Gastrocnemius medialis (tissue), 4 donors: ENCODE results near the gene ZCCHC24. TPM values are rescaled to one million over a fixed set of nuclear protein-coding genes. Genes with fewer than 3 reads are reported as not detected.
A peak's percentile ranks its signal among the peaks of the same experiment; 100 is the strongest.

Experiments
- ATAC-seq, 2 donors: fragments of 150-250 bp; one replicate each; pipeline ENCODE4 v1.9.1; 2016
- DNase-seq, 2 donors: peaks; one replicate each; pipeline ENCODE4 v3.0.0-alpha.2; 2019
- H3K27ac ChIP-seq, 4 donors: fragments of 200-600 bp; sonication (generic); 1 replicate in 1 of 4; 2 replicates in 3 of 4; pipeline ENCODE4 v1.5.1; 2016 to 2018; ENCODE audit warnings: mild to moderate bottlenecking in 2 of 4, moderate library complexity in 1 of 4
- H3K27me3 ChIP-seq, 3 donors: fragments of 200-600 bp; sonication (generic) in 2 of 3; 1 replicate in 1 of 3; 2 replicates in 2 of 3; pipeline versions ENCODE4 v1.5.1 to v1.6.0; 2016 to 2019; ENCODE audit warnings: mild to moderate bottlenecking in 1 of 3, moderate library complexity in 1 of 3
- H3K36me3 ChIP-seq, 2 donors: fragments of 200-600 bp; sonication (generic) in 1 of 2; one replicate each; pipeline ENCODE4 v1.5.1; 2017 to 2018
- H3K4me1 ChIP-seq, 2 donors: fragments of 200-600 bp; sonication (generic) in 1 of 2; one replicate each; pipeline ENCODE4 v1.5.1; 2016 to 2017; ENCODE audit warnings: mild to moderate bottlenecking in 2 of 2
- H3K4me3 ChIP-seq, 4 donors: fragments of 200-600 bp; sonication (generic) in 3 of 4; 1 replicate in 1 of 4; 2 replicates in 3 of 4; pipeline ENCODE4 v1.5.1; 2016 to 2019; ENCODE audit warnings: mild to moderate bottlenecking in 2 of 4
- H3K9me3 ChIP-seq, 3 donors: fragments of 200-600 bp; sonication (generic) in 2 of 3; 1 replicate in 1 of 3; 2 replicates in 2 of 3; pipeline ENCODE4 v1.5.1; 2016 to 2019
- CTCF ChIP-seq, 5 experiments: fragments of 450-650 bp in 3 of 5; fragments of 200-600 bp in 2 of 5; sonication (generic) in 2 of 5; IDR thresholded peaks in 4 of 5; conservative IDR thresholded peaks in 1 of 5; 1 replicate in 4 of 5; 2 replicates in 1 of 5; pipeline ENCODE4 v1.5.1; 2016 to 2019; ENCODE audit warnings: antibody characterized with exemption in 5 of 5, mild to moderate bottlenecking in 3 of 5, moderate library complexity in 3 of 5
- POLR2A ChIP-seq, 2 donors: fragments of 450-650 bp; IDR thresholded peaks; one replicate each; pipeline ENCODE4 v1.6.1; 2017; ENCODE audit warnings: antibody characterized with exemption in 2 of 2, mild to moderate bottlenecking in 2 of 2, moderate library complexity in 2 of 2
- in situ Hi-C, 4 donors: fragments of 200-750 bp; cut with MboI; loops; one replicate each; pipeline versions ENCODE4 v1.15.0 to v1.8.0; 2017; ENCODE audit warnings: low sequenced_read_pairs in 4 of 4
- intact Hi-C: fragments of 100-400 bp; cut with DNase I; formaldehyde crosslinking; loops from one replicate; pipeline ENCODE4 v1.15.1; 2023; ENCODE audit warnings: low total_unique reads
- total RNA-seq, 4 donors: library from RNA; depleted of rRNA; stranded (reverse); fragments of >200 nt; gene quantifications; one replicate each; pipeline versions ENCODE4 v1.1.0 to v1.2.3, GENCODE V29; 2016

Gene ZCCHC24
- total RNA-seq, 4 donors from 2014 or later: 59.6 to 122 (median 84.5) TPM

- Histone ChIP-seq H3K27ac (peak overlapping the region; percentile 91 to 98 (median 94)), H3K4me1 (peaks cover 86 to 89% of the 10 kb centered on the region in 2 donors), H3K27me3 (no peaks in the 10 kb centered on the region), H3K36me3 (no peaks in the 10 kb centered on the region), H3K9me3 (no peaks in the 10 kb centered on the region), H3K4me3 (peak overlapping the region in 2 of 4 donors; percentile 16 to 31)
- TF ChIP-seq POLR2A (IDR thresholded peaks at IDR 0.05) (no peak), CTCF (IDR thresholded peaks at IDR 0.05 in 4 of 5, conservative IDR thresholded peaks at IDR 0.05 in 1 of 5) (no peak)
- ATAC-seq (no peak), DNase-seq (peak in 1 of 2 donors; percentile 21)
- in situ Hi-C loops: loop anchor here in 1 of 4 donors (25.0 kb wide), 1 partner anchor 353 kb away; no protein-coding TSS in a partner anchor
- intact Hi-C loops: loop anchor here (2.0 to 10.0 kb wide), 3 partner anchors 15 to 1468 kb away; no protein-coding TSS in a partner anchor
Observed at GRCh38 chr10:79440281-79440680, 5.1 kb downstream of the ZCCHC24 start.

DNA sequence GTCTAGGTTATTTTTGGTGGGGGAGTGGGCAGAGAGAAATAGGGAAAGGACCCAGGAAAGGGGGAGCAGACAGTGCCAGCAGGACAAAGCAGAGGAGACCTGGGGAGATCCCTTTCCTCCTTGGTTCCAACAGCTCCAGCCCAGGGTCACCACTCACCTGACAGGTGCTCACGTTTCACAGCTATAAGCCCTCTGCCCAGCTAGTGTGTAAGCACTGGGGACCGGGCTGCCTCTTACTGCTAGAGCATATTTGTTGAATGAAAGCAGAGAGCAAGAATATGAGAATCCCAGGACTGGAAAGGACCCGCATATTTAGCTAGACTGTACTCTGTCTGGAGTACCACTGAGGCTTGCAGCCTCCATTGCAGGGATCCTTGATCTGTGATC, 6.7 kb downstream of the ZCCHC24 start:
- H3K9me3 ChIP-seq: no peaks in the 10 kb centered on the region
- H3K4me3 ChIP-seq: no peak overlapping the region
- intact Hi-C loops (no loop called here), in situ Hi-C loops (loop anchor here in 1 of 4 donors (25.0 kb wide), 1 partner anchor 351 kb away; no protein-coding TSS in a partner anchor)
- no peak for TF ChIP-seq POLR2A (IDR thresholded peaks at IDR 0.05)
- peak in 1 of 5 experiments; percentile 6 for TF ChIP-seq CTCF (IDR thresholded peaks at IDR 0.05 in 4 of 5, conservative IDR thresholded peaks at IDR 0.05 in 1 of 5)
- no peaks in the 10 kb centered on the region for H3K36me3 ChIP-seq
- H3K27ac ChIP-seq: peak overlapping the region; percentile 91 to 98 (median 94)
- H3K27me3 ChIP-seq: no peaks in the 10 kb centered on the region
- ATAC-seq (no peak), DNase-seq (peak in 1 of 2 donors; percentile 14)
- peaks cover 97 to 100% of the 10 kb centered on the region in 2 donors for H3K4me1 ChIP-seq

DNA sequence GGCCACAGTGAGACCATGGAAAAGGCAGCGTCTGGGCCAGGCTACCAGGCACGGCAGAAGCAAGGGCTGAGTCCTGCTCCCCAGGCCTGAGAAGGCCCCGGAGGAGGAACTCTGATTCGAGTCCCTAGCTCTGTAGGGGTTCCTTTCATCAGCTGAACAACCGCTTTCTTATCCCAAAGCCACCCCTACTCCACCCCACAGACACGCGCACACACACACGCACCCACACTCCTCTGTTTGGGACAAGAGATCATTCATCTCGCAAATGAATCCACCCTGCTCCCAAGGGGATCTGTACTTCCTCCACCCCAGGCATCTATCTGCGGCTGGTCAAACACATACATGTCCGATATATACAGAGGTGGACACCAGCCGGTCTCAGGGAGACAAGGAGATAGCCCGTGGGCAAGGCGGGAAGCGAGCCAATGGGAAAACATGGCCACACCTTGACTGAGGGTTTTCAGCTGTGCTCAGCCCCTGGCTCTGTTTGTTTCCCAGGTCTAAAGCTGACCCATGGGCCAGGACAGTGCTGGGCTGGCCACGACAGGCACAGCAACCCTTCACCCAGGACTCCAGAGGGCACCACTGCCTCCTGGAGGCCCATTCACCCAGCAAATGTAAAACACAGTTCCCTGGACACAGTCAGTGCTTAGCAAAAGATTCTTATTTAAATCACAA, 7.3 kb downstream of the ZCCHC24 start:
- no peak for ATAC-seq

DNA sequence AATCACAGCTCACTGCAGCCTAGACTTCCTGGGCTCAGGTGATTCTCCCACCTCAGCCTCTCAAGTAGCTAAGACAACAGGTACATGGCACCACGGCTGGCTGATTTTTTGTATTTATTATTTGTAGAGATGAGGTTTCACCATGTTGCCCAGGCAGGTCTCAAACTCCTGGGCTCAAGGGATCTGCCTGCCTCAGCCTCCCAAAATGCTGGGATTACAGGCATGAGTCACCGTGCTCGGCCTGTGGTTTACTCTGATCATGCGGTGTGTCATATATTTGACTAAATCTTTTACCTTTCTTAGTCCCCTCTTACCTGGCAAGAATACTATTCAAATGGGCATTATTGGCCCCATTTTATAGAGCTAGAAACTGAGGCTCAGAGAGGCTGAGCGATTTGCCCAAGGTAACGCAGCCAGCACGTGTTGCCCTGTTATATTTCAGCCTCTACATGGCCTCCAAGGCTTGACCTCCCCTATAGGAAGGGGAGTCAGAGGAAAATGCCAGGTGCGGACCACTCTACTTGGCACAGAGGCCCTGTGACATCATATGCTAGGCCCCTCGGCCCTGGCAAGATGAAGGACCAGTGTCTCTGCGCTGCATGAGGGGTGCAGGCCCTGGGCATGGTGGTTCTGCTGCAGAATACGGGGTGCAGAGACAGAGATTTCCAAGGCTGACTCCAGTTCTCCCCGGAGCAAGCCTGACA, 8.2 kb downstream of the ZCCHC24 start:
- Histone ChIP-seq H3K27ac (peak overlapping the region; percentile 91 to 98 (median 94)), H3K36me3 (peaks cover 0 to 3% of the 10 kb centered on the region in 2 donors), H3K9me3 (no peaks in the 10 kb centered on the region), H3K27me3 (no peaks in the 10 kb centered on the region), H3K4me3 (no peak overlapping the region), H3K4me1 (peaks cover 94% of the 10 kb centered on the region in 2 donors)
- no peak for ATAC-seq
- peak in 1 of 2 donors; percentile 14 for DNase-seq
- intact Hi-C loops (no loop called here), in situ Hi-C loops (loop anchor here in 1 of 4 donors (25.0 kb wide), 1 partner anchor 350 kb away; no protein-coding TSS in a partner anchor)
- no peak for TF ChIP-seq POLR2A (IDR thresholded peaks at IDR 0.05)
- TF ChIP-seq CTCF (IDR thresholded peaks at IDR 0.05 in 4 of 5, conservative IDR thresholded peaks at IDR 0.05 in 1 of 5): no peak

More for the DNA sequence above, 7.3 kb downstream of the ZCCHC24 start:
- peak in 1 of 2 donors; percentile 21 for DNase-seq
- Histone ChIP-seq H3K27me3 (no peaks in the 10 kb centered on the region), H3K9me3 (no peaks in the 10 kb centered on the region), H3K4me3 (no peak overlapping the region), H3K27ac (peak overlapping the region; percentile 91 to 98 (median 94)), H3K36me3 (no peaks in the 10 kb centered on the region), H3K4me1 (peaks cover 97 to 100% of the 10 kb centered on the region in 2 donors)
- TF ChIP-seq CTCF (IDR thresholded peaks at IDR 0.05 in 4 of 5, conservative IDR thresholded peaks at IDR 0.05 in 1 of 5): peak in 4 of 5 experiments; percentile 9 to 46 (median 33)
- no peak for TF ChIP-seq POLR2A (IDR thresholded peaks at IDR 0.05)
- intact Hi-C loops (no loop called here), in situ Hi-C loops (loop anchor here in 1 of 4 donors (25.0 kb wide), 1 partner anchor 351 kb away; no protein-coding TSS in a partner anchor)
